Ovary (tissue), 9 donors: ENCODE results near the gene TBC1D22B. TPM values are rescaled to one million over a fixed set of nuclear protein-coding genes. Genes with fewer than 3 reads are reported as not detected.
"Not testable (repeated sequence)": the region's sequence is repeated elsewhere in the genome, so short reads cannot be mapped to it uniquely, and the experiment has no call there.

ENCODE experiments used
- DNase-seq, 5 donors: peaks; one replicate each; pipeline ENCODE4 v3.0.0-alpha.2; 2019 to 2020
- H3K27ac ChIP-seq, 2 donors: fragments of 200-600 bp; one replicate each; pipeline versions ENCODE4 v1.5.1 to v1.8.0; 2019 to 2022
- H3K27me3 ChIP-seq: fragments of 200-600 bp; one replicate; pipeline ENCODE4 v1.8.0; 2022
- H3K36me3 ChIP-seq: fragments of 200-600 bp; sonication (generic); one replicate; pipeline ENCODE4 v1.5.1; 2019
- H3K4me1 ChIP-seq: one replicate; pipeline ENCODE4 v1.8.1; 2013; ENCODE audit warnings: mild to moderate bottlenecking, moderate library complexity; ENCODE audit not compliant: insufficient read depth
- H3K4me3 ChIP-seq: fragments of 200-600 bp; sonication (generic); one replicate; pipeline ENCODE4 v1.5.1; 2017
- H3K9me3 ChIP-seq, 2 donors: fragments of 200-600 bp in 1 of 2; sonication (generic) in 1 of 2; one replicate each; pipeline versions ENCODE4 v1.5.1 to v1.8.1; 2013 to 2019; ENCODE audit warnings: mild to moderate bottlenecking in 1 of 2, moderate library complexity in 1 of 2
- EP300 ChIP-seq: sonication (generic); formaldehyde crosslinking; IDR thresholded peaks from one replicate; pipeline ENCODE4 v1.6.1; 2017; ENCODE audit warnings: antibody characterized with exemption
- POLR2A ChIP-seq: fragments of 450-650 bp; IDR thresholded peaks from one replicate; pipeline ENCODE4 v1.6.1; 2017; ENCODE audit warnings: antibody characterized with exemption, mild to moderate bottlenecking, moderate library complexity
- WGBS, 3 donors: extraction: QIAGEN DNeasy Blood & Tissue Kit in 1 of 3; methylation state at CpG; one replicate each; pipeline versions ENCODE4 v1.1.5 to v1.1.7; 2013 to 2017; 5-methylcytosine and 5-hydroxymethylcytosine counted together
- intact Hi-C, 4 donors: fragments of 100-400 bp; cut with DNase I; formaldehyde crosslinking; loops; one replicate each; pipeline versions ENCODE4 v1.11.0 to v1.15.1; 2022 to 2023
- polyA plus RNA-seq, 2 donors: library from polyadenylated mRNA; stranded (reverse); fragments of 200-250 nt in 1 of 2; fragments of 350-450 nt in 1 of 2; fragmentation: Illumina TruSeq in 1 of 2; extraction: RNeasy Lipid Tissue Mini Kit (QIAGEN cat#74804) in 1 of 2; gene quantifications; one replicate each; pipeline ENCODE4 v1.2.3, GENCODE V29; 2013 to 2014
- total RNA-seq, 7 donors: library from RNA; depleted of rRNA in 2 of 7; stranded (reverse); fragments of >200 nt in 2 of 7; fragmentation: NEBNext Ultra II Directional in 3 of 7; extraction: Animal tissue kit (Norgen Biotek cat#: 25700) in 3 of 7; gene quantifications; one replicate each; pipeline versions ENCODE4 v1.1.0 to v1.2.4, GENCODE V29; 2016 to 2023
- TF ChIP-seq, protein P1 (sequence below), 3 donors: fragments of 450-650 bp in 2 of 3; fragments of 200-600 bp in 1 of 3; IDR thresholded peaks; one replicate each; pipeline versions ENCODE4 v1.5.1 to v1.8.0; 2016 to 2022; ENCODE audit warnings: antibody characterized with exemption in 3 of 3, mild to moderate bottlenecking in 1 of 3
- donor health status: DM: no; HTN: no; CAD: no; lungs with moderate emphysema.
- donor health status: DM: no; HTN: no; CAD: no.
- donor health status: Bipolar disorder and iron deficiency.
- donor health status: DM: yes; HTN: yes; CAD: no.
- donor health status: DM: no; HTN: no; CAD: no.
- donor health status: DM: yes; HTN: yes; CAD: no.

Gene TBC1D22B
- total and polyA plus RNA-seq, 9 donors, result 7.4 to 17.7 (median 12.8) TPM

DNA sequence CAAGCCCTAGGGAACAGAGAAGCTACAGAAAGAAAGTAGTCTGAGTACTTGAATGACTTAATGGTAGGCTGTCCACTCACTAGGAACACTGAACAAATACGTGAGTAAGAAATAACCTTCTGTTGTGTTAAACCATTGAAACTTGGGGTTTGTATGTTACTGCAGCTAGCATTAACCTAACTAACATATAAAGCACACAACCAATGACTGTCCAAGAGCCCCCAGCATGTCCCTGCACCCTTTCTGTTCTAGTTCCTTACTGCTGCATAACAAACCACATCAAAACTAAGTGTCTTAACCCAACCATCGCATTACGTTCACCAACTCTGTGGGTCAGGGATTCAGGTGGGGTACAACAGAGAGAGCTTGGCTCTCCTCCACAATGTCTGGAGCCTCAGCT lies 85.7 kb downstream of the TBC1D22B start:
- no peak for DNase-seq
- no peaks in the 10 kb centered on the region for H3K36me3 ChIP-seq
- intact Hi-C loops, result no loop called here
- H3K9me3 ChIP-seq, result no peaks in the 10 kb centered on the region
- no peak overlapping the region for H3K4me3 ChIP-seq
- TF ChIP-seq POLR2A (no peak), EP300 (no peak)
- TF ChIP-seq, protein P1, sequence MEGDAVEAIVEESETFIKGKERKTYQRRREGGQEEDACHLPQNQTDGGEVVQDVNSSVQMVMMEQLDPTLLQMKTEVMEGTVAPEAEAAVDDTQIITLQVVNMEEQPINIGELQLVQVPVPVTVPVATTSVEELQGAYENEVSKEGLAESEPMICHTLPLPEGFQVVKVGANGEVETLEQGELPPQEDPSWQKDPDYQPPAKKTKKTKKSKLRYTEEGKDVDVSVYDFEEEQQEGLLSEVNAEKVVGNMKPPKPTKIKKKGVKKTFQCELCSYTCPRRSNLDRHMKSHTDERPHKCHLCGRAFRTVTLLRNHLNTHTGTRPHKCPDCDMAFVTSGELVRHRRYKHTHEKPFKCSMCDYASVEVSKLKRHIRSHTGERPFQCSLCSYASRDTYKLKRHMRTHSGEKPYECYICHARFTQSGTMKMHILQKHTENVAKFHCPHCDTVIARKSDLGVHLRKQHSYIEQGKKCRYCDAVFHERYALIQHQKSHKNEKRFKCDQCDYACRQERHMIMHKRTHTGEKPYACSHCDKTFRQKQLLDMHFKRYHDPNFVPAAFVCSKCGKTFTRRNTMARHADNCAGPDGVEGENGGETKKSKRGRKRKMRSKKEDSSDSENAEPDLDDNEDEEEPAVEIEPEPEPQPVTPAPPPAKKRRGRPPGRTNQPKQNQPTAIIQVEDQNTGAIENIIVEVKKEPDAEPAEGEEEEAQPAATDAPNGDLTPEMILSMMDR (IDR thresholded peaks at IDR 0.05), result no peak
- no peaks in the 10 kb centered on the region for H3K4me1 ChIP-seq
- 86% methylated on average over 3 of the region's 3 CpGs for WGBS, 3 donors
- no peaks in the 10 kb centered on the region for H3K27me3 ChIP-seq
- no peak overlapping the region for H3K27ac ChIP-seq

DNA sequence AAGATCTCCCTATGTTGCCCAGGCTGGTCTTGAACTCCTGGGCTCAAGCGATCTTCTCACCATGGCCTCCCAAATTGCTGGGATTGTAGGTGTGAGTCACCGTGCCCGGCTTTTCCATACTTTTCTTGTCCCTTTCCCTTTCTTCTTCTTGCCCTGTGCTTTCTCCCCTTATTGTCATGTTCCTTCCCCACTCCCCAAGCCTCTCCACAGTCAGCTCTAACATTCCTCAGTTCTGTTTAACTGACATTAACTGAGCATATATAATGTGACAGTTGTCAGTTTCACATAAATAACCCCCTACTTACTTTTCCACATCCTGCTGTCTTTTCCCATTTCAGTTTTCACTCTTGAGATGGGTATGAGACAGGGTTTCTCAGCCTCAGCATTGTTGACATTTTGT lies 86.7 kb downstream of the TBC1D22B start:
- Histone ChIP-seq H3K27me3 (no peaks in the 10 kb centered on the region), H3K36me3 (no peaks in the 10 kb centered on the region), H3K9me3 (no peaks in the 10 kb centered on the region), H3K27ac (no peak overlapping the region), H3K4me1 (no peaks in the 10 kb centered on the region), H3K4me3 (no peak overlapping the region)
- intact Hi-C loops, result no loop called here
- 81 to 89% (median 87%) methylated on average over 3 of the region's 3 CpGs for WGBS, 3 donors
- TF ChIP-seq POLR2A (no peak), EP300 (no peak)
- TF ChIP-seq, protein P1 (IDR thresholded peaks at IDR 0.05), result no peak
- no peak for DNase-seq

DNA sequence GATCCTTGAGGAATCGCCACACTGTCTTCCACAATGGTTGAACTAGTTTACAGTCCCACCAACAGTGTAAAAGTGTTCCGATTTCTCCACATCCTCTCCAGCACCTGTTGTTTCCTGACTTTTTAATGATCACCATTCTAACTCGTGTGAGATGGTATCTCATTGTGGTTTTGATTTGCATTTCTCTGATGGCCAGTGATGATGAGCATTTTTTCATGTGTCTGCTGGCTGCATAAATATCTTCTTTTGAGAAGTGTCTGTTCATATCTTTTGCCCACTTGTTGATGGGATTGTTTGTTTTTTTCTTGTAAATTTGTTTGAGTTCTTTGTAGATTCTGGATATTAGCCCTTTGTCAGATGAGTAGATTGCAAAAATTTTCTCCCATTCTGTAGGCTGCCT lies 88.2 kb downstream of the TBC1D22B start:
- WGBS, 3 donors, result 70 to 81% (median 75%) methylated on average over 3 of the region's 3 CpGs
- DNase-seq, result not testable (repeated sequence)

DNA sequence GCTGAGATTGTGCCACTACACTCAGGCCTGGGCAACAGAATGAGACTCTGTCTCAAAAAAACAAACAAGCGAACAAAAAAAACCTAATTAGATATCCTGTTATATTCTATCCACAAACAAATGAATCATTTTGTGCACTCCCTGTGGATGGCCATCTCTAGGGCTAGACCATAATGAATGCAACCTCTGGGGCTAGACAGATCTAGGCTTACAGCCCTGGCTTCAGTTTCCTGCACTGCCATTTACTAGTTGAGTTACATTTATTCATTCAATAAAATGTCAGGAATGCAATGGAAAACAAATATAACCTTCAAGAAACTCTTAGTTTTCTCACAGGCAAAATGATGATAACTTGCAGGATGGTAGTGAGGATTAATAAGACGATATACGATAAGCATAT lies 89.6 kb downstream of the TBC1D22B start:
- intact Hi-C loops, result loop anchor here in 1 of 4 donors (5.0 kb wide), 1 partner anchor 1340 kb away; no protein-coding TSS in a partner anchor
- TF ChIP-seq POLR2A (no peak), EP300 (no peak)
- TF ChIP-seq, protein P1 (IDR thresholded peaks at IDR 0.05), result no peak
- DNase-seq, result no peak
- no peaks in the 10 kb centered on the region for H3K27me3 ChIP-seq
- no peaks in the 10 kb centered on the region for H3K36me3 ChIP-seq
- no peak overlapping the region for H3K27ac ChIP-seq
- H3K4me1 ChIP-seq, result no peaks in the 10 kb centered on the region
- no peak overlapping the region for H3K4me3 ChIP-seq
- no peaks in the 10 kb centered on the region for H3K9me3 ChIP-seq
- WGBS, 3 donors, result 72 to 82% (median 75%) methylated on average over 3 of the region's 3 CpGs

More for the DNA sequence above, 88.2 kb downstream of the TBC1D22B start:
- not testable (repeated sequence) for H3K4me1 ChIP-seq, H3K9me3 ChIP-seq, H3K36me3 ChIP-seq, H3K4me3 ChIP-seq, H3K27me3 ChIP-seq, H3K27ac ChIP-seq
- intact Hi-C loops, result loop anchor here in 1 of 4 donors (5.0 kb wide), 1 partner anchor 1341 kb away; no protein-coding TSS in a partner anchor

DNA sequence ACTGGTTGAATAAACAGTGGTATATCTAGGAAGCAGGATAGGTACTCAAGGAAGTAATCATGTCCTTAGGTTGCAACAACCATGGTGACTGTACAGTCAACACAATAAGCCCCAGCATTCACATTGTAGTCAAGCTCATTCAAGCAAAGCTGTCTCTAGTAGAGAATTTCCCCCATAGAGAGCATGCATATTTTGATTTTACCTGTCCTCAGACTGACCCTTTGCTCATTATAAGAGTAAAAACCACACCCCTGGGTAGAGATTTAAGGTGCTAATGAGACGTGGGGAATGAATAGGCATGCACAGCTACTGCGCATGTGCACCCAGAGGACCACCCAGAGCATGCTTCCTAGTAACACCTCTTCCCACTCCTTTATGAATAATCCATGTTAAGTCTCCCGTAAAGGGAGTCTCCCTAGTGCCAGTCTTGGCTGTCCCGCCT lies 90.1 kb downstream of the TBC1D22B start:
- no peak overlapping the region for H3K27ac ChIP-seq
- H3K36me3 ChIP-seq, result no peaks in the 10 kb centered on the region
- no peaks in the 10 kb centered on the region for H3K4me1 ChIP-seq
- DNase-seq, result no peak
- intact Hi-C loops, result loop anchor here in 1 of 4 donors (5.0 kb wide), 1 partner anchor 1340 kb away; no protein-coding TSS in a partner anchor
- TF ChIP-seq POLR2A (no peak), EP300 (no peak)
- TF ChIP-seq, protein P1 (IDR thresholded peaks at IDR 0.05), result no peak
- no peaks in the 10 kb centered on the region for H3K9me3 ChIP-seq
- WGBS, 3 donors, result 70 to 82% (median 73%) methylated on average over 4 of the region's 4 CpGs
- H3K27me3 ChIP-seq, result no peaks in the 10 kb centered on the region
- no peak overlapping the region for H3K4me3 ChIP-seq
